Measurements from ENCODE around the gene POFUT2.

- TF ChIP-seq CTCF (IDR thresholded peaks at IDR 0.05; ENCODE audit: low read length) (no peak), EZH2 (IDR thresholded peaks at IDR 0.05; ENCODE audit: borderline replicate concordance, low read length) (no peak)
These were observed 11.1 kb downstream of the POFUT2 start for GRCh38 chr21:45276596-45276995.

All from OCI-LY1 (cell line).